Globus pallidus (tissue), 1 donor: ENCODE measurements around the gene SLC44A4.
"Not testable (repeated sequence)": the region's sequence is repeated elsewhere in the genome, so short reads cannot be mapped to it uniquely, and the experiment has no call there.

Source experiments
- DNase-seq: peaks from one replicate; pipeline ENCODE4 v3.0.0-alpha.2; 2015; ENCODE audit warnings: low spot score

Gene SLC44A4

DNA sequence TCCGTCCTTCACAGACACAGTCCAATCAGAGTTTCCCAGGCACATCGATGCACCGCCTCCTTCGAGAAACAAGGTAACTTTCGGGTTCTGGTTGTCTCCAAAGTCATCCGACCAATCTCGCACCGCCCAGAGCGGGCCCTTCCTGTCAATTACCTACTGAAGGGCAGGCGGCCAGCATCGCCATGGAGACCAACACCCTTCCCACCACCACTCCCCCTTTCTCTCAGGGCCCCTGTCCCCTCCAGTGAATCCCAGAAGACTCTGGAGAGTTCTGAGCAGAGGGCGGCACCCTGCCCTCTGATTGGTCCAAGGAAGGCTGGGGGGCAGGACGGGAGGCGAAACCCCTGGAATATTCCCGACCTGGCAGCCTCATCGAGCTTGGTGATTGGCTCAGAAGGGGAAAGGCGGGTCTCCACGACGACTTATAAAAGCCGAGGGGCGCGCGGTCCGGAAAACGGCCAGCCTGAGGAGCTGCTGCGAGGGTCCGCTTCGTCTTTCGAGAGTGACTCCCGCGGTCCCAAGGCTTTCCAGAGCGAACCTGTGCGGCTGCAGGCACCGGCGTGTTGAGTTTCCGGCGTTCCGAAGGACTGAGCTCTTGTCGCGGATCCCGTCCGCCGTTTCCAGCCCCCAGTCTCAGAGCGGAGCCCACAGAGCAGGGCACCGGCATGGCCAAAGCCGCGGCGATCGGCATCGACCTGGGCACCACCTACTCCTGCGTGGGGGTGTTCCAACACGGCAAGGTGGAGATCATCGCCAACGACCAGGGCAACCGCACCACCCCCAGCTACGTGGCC is 51.3 kb downstream of the SLC44A4 start, which contains the start of gene HSPA1B:
Gene HSPA1B (plus strand): TSS at position 453 of the 794 bp plus-strand sequence. CDS start 213 bp downstream, at position 666.
- peak; percentile 99 for DNase-seq

DNA sequence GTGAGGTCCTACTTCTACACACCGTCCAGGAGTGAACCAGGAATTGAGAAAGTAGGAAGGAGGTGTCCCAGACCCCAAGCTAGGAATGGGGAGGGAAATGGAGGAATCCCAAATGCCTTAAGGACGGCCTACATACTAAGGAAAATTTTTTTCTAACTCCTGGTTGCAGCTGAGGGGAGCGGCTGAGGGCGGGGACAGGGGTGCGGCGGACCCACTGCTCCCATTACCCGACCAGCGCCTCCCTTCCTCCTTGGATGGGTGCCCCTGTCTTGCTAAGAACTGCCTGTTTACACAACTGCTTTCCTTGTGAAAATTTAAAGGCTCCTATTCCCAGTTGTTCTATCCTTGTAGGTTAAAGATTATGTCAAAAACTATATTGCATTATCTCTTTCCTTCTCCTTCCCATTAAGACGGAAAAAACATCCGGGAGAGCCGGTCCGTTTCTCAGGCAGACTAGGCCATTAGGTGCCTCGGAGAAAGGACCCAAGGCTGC is 52.0 kb downstream of the SLC44A4 start:
- DNase-seq = no peak

DNA sequence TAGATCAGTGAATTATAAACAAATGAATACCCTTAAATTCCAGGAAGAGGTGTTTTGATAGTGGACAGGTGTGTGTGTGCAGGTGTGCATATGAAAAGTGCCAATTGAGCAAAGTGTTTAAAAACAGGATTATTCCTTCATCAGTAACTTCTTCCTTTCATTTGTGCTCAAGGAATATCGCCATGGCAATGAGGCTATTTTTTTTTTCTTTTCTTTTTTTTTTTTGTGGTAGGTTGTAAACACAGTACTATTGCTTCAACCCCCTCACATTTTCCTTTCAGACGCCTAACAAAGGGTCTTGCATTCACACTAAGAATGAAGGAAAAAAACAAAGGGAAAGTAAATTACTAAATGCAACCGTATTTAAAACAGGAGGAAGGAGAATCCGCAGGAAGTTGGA is 53.2 kb downstream of the SLC44A4 start:
- DNase-seq = no peak

DNA sequence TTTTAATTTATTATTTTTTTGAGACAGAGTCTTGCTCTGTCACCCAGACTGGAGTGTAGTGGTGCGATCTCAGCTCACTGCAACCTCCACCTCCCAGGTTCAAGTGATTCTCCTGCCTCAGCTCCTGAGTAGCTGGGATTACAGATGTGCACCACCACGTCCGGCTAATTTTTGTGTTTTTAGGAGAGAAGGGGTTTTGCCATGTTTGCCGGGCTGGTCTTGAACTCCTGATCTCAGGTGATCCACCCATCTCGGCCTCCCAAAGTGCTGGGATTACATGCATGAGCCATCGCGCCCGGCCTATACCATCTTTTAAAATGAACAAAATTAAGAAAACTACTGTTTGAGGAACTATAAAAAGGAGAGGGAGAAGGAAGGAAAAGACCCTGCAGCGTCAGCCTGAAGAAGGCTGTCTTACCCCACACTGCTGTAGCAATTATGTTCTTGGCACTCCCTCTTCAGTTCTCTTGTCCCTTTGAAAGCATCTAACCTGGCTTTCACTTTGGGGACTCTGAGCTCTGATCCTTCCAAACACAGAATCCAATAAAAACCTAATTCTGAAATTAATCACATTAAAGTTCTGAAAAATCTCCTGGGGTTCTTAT is 55.1 kb downstream of the SLC44A4 start:
- not testable (repeated sequence) for DNase-seq

DNA sequence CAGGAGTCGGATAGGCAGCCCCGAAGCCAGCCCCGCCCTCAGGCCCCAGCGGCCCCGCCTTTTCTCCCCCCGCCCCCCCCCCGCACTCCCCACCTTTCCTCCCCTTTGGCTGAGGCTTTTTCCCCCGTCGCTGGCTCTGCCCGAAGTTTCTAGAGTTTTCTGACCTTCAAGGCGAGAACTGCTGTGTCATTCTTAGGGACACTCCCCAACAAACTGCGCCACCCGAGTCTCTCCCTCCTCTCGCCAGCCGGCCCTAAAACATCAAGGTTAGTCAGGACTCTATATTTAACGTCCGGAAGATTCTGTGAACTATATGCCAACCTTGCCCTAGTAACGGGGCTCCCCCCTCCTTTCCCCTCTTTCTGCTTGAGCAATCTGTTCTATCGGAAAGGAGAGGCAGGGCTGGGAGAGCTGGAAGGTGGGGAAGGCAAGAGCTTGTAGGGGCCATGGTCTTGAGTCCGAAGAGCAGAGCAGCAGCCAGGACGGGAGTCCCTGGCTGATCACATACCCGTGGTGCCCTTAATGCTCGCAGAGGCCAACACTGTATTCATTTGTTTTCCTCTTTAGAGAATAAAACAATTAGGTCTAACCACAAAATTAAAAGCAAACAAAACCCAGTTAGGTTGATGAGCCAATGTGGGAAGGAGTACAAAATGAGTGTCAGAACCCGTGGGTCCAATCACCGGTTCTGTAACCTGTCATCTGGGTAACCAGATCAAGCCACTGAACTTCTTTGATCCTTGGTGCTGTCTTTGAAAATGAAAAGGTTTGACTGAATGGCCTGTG is 56.6 kb downstream of the SLC44A4 start:
- peak; percentile 88 for DNase-seq

DNA sequence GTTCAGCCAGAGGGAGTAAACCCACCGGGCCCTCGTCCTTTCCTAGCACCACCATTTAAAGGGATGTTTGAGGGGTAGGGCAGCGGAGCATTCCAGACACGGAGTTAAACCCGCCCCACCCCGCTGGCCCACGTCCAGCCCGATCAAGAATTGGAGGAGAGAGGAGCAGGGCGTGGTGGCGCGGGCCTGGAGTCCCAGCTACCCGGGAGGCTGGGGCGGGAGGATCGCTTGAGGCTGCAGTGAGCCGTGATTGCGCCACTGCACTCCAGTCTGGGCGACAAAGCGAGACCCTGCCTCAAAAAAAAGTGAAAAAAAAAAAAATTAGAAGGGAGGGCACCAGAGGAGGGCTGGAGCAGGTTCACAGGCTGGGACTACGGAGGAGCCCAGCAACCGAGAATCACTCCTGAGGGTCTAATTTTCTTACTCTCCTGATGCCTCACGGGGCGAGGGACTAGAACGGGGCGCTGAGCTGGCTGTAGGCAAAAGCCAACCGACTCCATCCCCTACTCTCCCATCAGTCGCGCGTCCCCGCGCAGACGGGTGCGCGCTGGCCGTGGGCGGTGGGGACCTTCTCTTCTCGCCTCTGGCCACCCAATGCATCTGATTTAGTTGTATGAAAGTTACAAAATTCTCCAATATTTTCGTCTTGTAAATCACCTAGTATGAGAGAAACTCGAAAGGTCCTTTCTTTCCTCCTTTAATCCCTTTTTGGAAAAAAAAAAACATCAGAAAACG is 57.3 kb downstream of the SLC44A4 start:
- DNase-seq = no peak

DNA sequence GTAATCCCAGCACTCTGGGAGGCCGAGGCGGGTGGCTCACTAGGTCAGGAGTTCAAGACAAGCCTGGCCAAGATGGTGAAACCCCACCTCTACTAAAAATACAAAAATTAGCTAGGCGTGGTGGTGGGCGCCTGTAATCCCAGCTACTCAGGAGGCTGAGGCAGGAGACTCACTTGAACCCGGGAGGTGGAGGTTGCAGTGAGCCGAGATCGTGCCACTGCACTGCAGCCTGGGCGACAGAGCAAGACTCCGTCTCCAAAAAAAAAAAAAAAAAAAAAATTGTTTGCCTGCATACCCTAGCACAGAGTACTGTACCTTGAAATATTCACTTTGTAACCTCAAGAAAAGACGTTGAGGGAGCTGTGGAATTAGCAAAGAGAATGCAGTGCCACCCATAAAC is 58.4 kb downstream of the SLC44A4 start:
- DNase-seq = not testable (repeated sequence)

DNA sequence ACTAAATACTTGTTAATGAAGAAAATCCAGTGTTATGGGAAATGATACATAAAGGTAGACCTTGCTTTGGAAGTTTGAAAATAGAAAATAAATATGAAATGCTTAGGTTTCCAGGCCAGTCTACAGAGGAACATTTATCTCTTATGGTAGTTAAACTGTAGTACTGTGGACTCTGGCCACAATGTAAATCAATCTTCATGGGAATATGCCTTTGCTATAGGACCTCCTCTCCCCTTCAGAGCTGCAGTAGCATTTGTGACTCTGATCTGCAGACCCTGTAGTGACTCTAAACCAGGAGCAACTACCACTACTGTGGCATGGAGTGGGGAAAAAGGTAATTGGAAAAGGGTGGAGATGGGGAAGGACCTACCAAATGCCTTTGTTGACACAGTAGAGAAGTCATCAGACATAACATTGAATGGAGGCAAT is 58.9 kb downstream of the SLC44A4 start:
- DNase-seq = no peak

DNA sequence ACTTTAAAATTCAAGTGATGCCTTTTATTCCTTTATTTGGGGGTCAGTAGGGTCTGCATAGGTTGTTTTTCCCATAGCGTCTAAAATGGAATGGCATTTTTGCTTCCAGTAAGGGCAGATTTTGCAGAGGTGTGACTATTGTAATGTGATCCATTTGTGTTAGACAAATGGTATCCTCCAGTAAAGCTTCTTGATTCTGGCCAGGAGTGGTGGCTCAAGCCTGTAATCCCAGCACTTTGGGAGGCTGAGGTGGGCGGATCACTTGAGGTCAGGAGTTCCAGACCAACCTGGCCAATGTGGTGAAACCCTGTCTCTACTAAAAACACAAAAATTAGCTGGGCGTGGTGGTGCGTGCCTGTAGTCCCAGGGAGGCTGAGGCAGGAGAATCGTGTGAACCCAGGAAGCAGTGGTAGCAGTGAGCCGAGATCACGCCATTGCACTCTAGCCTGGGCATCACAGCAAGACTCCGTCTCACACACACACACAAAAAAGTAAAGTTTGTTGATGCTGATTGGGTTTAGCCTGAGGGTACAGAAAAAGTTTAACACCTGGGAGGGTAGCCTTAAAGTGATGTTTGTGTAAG is 60.8 kb downstream of the SLC44A4 start:
- DNase-seq = peak; percentile 86

DNA sequence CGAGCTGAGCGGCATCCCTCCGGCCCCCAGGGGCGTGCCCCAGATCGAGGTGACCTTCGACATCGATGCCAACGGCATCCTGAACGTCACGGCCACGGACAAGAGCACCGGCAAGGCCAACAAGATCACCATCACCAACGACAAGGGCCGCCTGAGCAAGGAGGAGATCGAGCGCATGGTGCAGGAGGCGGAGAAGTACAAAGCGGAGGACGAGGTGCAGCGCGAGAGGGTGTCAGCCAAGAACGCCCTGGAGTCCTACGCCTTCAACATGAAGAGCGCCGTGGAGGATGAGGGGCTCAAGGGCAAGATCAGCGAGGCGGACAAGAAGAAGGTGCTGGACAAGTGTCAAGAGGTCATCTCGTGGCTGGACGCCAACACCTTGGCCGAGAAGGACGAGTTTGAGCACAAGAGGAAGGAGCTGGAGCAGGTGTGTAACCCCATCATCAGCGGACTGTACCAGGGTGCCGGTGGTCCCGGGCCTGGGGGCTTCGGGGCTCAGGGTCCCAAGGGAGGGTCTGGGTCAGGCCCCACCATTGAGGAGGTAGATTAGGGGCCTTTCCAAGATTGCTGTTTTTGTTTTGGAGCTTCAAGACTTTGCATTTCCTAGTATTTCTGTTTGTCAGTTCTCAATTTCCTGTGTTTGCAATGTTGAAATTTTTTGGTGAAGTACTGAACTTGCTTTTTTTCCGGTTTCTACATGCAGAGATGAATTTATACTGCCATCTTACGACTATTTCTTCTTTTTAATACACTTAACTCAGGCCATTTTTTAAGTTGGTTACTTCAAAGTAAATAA is 61.5 kb downstream of the SLC44A4 start:
- DNase-seq = peak; percentile 83

DNA sequence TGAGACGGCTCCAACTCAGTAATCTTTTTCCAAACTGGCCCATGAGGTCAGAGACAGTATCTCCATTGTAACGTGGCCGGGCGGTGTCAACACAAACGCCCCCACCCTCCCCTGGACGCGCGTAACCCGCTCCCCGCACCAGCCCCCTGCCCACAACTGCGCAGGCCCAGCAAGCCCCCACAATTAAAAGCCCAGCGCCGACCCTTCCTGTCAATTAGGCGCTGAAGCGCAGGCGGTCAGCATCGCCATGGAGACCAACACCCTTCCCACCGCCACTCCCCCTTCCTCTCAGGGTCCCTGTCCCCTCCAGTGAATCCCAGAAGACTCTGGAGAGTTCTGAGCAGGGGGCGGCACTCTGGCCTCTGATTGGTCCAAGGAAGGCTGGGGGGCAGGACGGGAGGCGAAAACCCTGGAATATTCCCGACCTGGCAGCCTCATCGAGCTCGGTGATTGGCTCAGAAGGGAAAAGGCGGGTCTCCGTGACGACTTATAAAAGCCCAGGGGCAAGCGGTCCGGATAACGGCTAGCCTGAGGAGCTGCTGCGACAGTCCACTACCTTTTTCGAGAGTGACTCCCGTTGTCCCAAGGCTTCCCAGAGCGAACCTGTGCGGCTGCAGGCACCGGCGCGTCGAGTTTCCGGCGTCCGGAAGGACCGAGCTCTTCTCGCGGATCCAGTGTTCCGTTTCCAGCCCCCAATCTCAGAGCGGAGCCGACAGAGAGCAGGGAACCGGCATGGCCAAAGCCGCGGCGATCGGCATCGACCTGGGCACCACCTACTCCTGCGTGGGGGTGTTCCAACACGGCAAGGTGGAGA is 63.6 kb downstream of the SLC44A4 start, which contains the start of the genes HSPA1A and HSPA1L:
Gene HSPA1A (plus strand): TSS at position 519 of the 814 bp plus-strand sequence. CDS start 214 bp downstream, at position 733.
Gene HSPA1L (minus strand): TSS at position 259 of the 814 bp plus-strand sequence. CDS start 3,311 bp downstream, outside the sequence.
- peak; percentile 99 for DNase-seq

DNA sequence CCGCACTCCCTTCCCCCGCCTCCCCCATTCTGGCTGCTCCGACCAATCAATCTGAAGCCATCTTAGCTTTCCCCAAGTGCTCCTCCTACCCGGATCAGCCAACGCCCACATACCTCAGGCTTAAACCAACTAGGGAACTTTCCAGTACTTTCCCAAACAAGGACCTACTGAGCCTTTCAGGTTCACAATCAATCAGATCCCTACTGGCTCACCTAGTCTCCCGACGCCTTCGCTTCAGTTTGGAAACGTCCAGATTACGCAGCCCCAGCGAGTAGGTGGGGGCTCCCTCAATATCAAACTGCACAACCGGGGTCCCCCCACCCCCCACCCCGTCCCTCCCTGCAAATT is 64.1 kb downstream of the SLC44A4 start:
- peak; percentile 99 for DNase-seq

DNA sequence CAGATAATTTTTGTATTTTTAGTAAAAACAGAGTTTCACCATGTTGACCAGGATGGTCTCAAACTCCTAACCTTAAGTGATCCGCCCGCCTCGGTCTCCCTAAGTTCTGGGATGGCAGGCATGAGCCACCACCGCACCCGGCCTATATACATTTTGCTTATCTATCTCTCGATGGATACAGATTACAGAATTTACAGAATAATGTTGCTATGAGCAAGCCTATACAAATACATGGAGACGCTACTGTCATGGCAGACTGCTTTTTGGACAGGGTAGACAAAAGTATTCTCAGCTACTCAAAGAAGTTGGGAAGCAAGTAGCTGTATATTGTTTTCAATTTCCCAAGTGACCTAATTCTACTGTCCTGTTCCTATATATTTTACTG is 65.3 kb downstream of the SLC44A4 start:
- DNase-seq = no peak
